ENCODE results near the gene SCAPER. TPM values are rescaled to one million over a fixed set of nuclear protein-coding genes. Genes with fewer than 3 reads are reported as not detected.
"Not testable (repeated sequence)": the region's sequence is repeated elsewhere in the genome, so short reads cannot be mapped to it uniquely, and the experiment has no call there.

Gene SCAPER
- total and polyA plus RNA-seq, 2 donors = 15.7 to 15.9 TPM

GRCh38 chr15:76431971-76432370, 473.2 kb downstream of the SCAPER start:
- no peak for DNase-seq (ENCODE audit: low read depth in 6 of 9, low spot score in 9 of 9)
- Histone ChIP-seq H3K9me3 (ENCODE audit: control insufficient read depth in 2 of 2, insufficient read depth in 1 of 2, low read length in 1 of 2) (no peaks in the 10 kb centered on the region), H3K4me1 (ENCODE audit: control insufficient read depth in 2 of 2, insufficient read depth in 2 of 2, low read length in 2 of 2) (no peaks in the 10 kb centered on the region), H3K27me3 (ENCODE audit: control insufficient read depth in 2 of 2, insufficient read depth in 1 of 2, low read length in 1 of 2) (no peaks in the 10 kb centered on the region), H3K27ac (ENCODE audit: low read depth in 1 of 2, low read length in 1 of 2) (no peak overlapping the region), H3K36me3 (ENCODE audit: control insufficient read depth in 2 of 2, insufficient read depth in 2 of 2, low read length in 1 of 2) (peaks cover 0 to 7% of the 10 kb centered on the region in 2 donors), H3K4me3 (ENCODE audit: low read length in 2 of 2) (no peak overlapping the region)
- WGBS = 91% methylated on average over 4 of the region's 4 CpGs

GRCh38 chr15:76430711-76431110, 474.4 kb downstream of the SCAPER start:
- not testable (repeated sequence) for H3K4me3 ChIP-seq (ENCODE audit: low read length in 2 of 2); H3K27me3 ChIP-seq (ENCODE audit: control insufficient read depth in 2 of 2, insufficient read depth in 1 of 2, low read length in 1 of 2); H3K27ac ChIP-seq (ENCODE audit: low read depth in 1 of 2, low read length in 1 of 2); H3K36me3 ChIP-seq (ENCODE audit: control insufficient read depth in 2 of 2, insufficient read depth in 2 of 2, low read length in 1 of 2); DNase-seq (ENCODE audit: low read depth in 6 of 9, low spot score in 9 of 9); H3K4me1 ChIP-seq (ENCODE audit: control insufficient read depth in 2 of 2, insufficient read depth in 2 of 2, low read length in 2 of 2); H3K9me3 ChIP-seq (ENCODE audit: control insufficient read depth in 2 of 2, insufficient read depth in 1 of 2, low read length in 1 of 2)
- WGBS = 98% methylated on average over 2 of the region's 2 CpGs

- H3K27ac ChIP-seq (ENCODE audit: low read depth in 1 of 2, low read length in 1 of 2) = no peak overlapping the region
- no peak overlapping the region for H3K4me3 ChIP-seq (ENCODE audit: low read length in 2 of 2)
- 98% methylated on average over 4 of the region's 4 CpGs for WGBS
- H3K36me3 ChIP-seq (ENCODE audit: control insufficient read depth in 2 of 2, insufficient read depth in 2 of 2, low read length in 1 of 2) = peaks cover 0 to 7% of the 10 kb centered on the region in 2 donors
- no peaks in the 10 kb centered on the region for H3K27me3 ChIP-seq (ENCODE audit: control insufficient read depth in 2 of 2, insufficient read depth in 1 of 2, low read length in 1 of 2)
- peaks cover 0 to 5% of the 10 kb centered on the region in 2 donors for H3K9me3 ChIP-seq (ENCODE audit: control insufficient read depth in 2 of 2, insufficient read depth in 1 of 2, low read length in 1 of 2)
- no peaks in the 10 kb centered on the region for H3K4me1 ChIP-seq (ENCODE audit: control insufficient read depth in 2 of 2, insufficient read depth in 2 of 2, low read length in 2 of 2)
- no peak for DNase-seq (ENCODE audit: low read depth in 6 of 9, low spot score in 9 of 9)
Observed at GRCh38 chr15:76429661-76430060, 475.5 kb downstream of the SCAPER start.

- Histone ChIP-seq H3K27ac (ENCODE audit: low read depth in 1 of 2, low read length in 1 of 2) (no peak overlapping the region), H3K4me3 (ENCODE audit: low read length in 2 of 2) (no peak overlapping the region), H3K4me1 (ENCODE audit: control insufficient read depth in 2 of 2, insufficient read depth in 2 of 2, low read length in 2 of 2) (no peaks in the 10 kb centered on the region), H3K9me3 (ENCODE audit: control insufficient read depth in 2 of 2, insufficient read depth in 1 of 2, low read length in 1 of 2) (peaks cover 0 to 5% of the 10 kb centered on the region in 2 donors), H3K27me3 (ENCODE audit: control insufficient read depth in 2 of 2, insufficient read depth in 1 of 2, low read length in 1 of 2) (no peaks in the 10 kb centered on the region), H3K36me3 (ENCODE audit: control insufficient read depth in 2 of 2, insufficient read depth in 2 of 2, low read length in 1 of 2) (peaks cover 0 to 6% of the 10 kb centered on the region in 2 donors)
- DNase-seq (ENCODE audit: low read depth in 6 of 9, low spot score in 9 of 9) = no peak
- WGBS = 73% methylated on average over 2 of the region's 2 CpGs
Observed at GRCh38 chr15:76426941-76427340, 478.2 kb downstream of the SCAPER start.

GRCh38 chr15:76418352-76419140, 486.6 kb downstream of the SCAPER start:
- Histone ChIP-seq H3K27ac (ENCODE audit: low read depth in 1 of 2, low read length in 1 of 2) (no peak overlapping the region), H3K27me3 (ENCODE audit: control insufficient read depth in 2 of 2, insufficient read depth in 1 of 2, low read length in 1 of 2) (no peaks in the 10 kb centered on the region), H3K4me1 (ENCODE audit: control insufficient read depth in 2 of 2, insufficient read depth in 2 of 2, low read length in 2 of 2) (no peaks in the 10 kb centered on the region), H3K9me3 (ENCODE audit: control insufficient read depth in 2 of 2, insufficient read depth in 1 of 2, low read length in 1 of 2) (no peaks in the 10 kb centered on the region), H3K36me3 (ENCODE audit: control insufficient read depth in 2 of 2, insufficient read depth in 2 of 2, low read length in 1 of 2) (no peaks in the 10 kb centered on the region), H3K4me3 (ENCODE audit: low read length in 2 of 2) (no peak overlapping the region)
- WGBS = 97% methylated on average over 2 of the region's 2 CpGs
- no peak for DNase-seq (ENCODE audit: low read depth in 6 of 9, low spot score in 9 of 9)

- WGBS = 91% methylated on average over 1 of the region's 1 CpG
- Histone ChIP-seq H3K27me3 (ENCODE audit: control insufficient read depth in 2 of 2, insufficient read depth in 1 of 2, low read length in 1 of 2) (no peaks in the 10 kb centered on the region), H3K4me3 (ENCODE audit: low read length in 2 of 2) (no peak overlapping the region), H3K4me1 (ENCODE audit: control insufficient read depth in 2 of 2, insufficient read depth in 2 of 2, low read length in 2 of 2) (no peaks in the 10 kb centered on the region), H3K27ac (ENCODE audit: low read depth in 1 of 2, low read length in 1 of 2) (no peak overlapping the region), H3K9me3 (ENCODE audit: control insufficient read depth in 2 of 2, insufficient read depth in 1 of 2, low read length in 1 of 2) (no peaks in the 10 kb centered on the region), H3K36me3 (ENCODE audit: control insufficient read depth in 2 of 2, insufficient read depth in 2 of 2, low read length in 1 of 2) (peaks cover 0 to 10% of the 10 kb centered on the region in 2 donors)
- DNase-seq (ENCODE audit: low read depth in 6 of 9, low spot score in 9 of 9) = no peak
Observed at GRCh38 chr15:76401285-76401684, 503.9 kb downstream of the SCAPER start.

- H3K27ac ChIP-seq (ENCODE audit: low read depth in 1 of 2, low read length in 1 of 2) = no peak overlapping the region
- H3K27me3 ChIP-seq (ENCODE audit: control insufficient read depth in 2 of 2, insufficient read depth in 1 of 2, low read length in 1 of 2) = no peaks in the 10 kb centered on the region
- no peaks in the 10 kb centered on the region for H3K9me3 ChIP-seq (ENCODE audit: control insufficient read depth in 2 of 2, insufficient read depth in 1 of 2, low read length in 1 of 2)
- H3K4me3 ChIP-seq (ENCODE audit: low read length in 2 of 2) = no peak overlapping the region
- H3K36me3 ChIP-seq (ENCODE audit: control insufficient read depth in 2 of 2, insufficient read depth in 2 of 2, low read length in 1 of 2) = peaks cover 0 to 5% of the 10 kb centered on the region in 2 donors
- no peaks in the 10 kb centered on the region for H3K4me1 ChIP-seq (ENCODE audit: control insufficient read depth in 2 of 2, insufficient read depth in 2 of 2, low read length in 2 of 2)
- no peak for DNase-seq (ENCODE audit: low read depth in 6 of 9, low spot score in 9 of 9)
- WGBS = 98% methylated on average over 1 of the region's 1 CpG
Observed at GRCh38 chr15:76398317-76399104, 506.6 kb downstream of the SCAPER start.

- Histone ChIP-seq H3K27ac (ENCODE audit: low read depth in 1 of 2, low read length in 1 of 2) (no peak overlapping the region), H3K9me3 (ENCODE audit: control insufficient read depth in 2 of 2, insufficient read depth in 1 of 2, low read length in 1 of 2) (no peaks in the 10 kb centered on the region), H3K4me1 (ENCODE audit: control insufficient read depth in 2 of 2, insufficient read depth in 2 of 2, low read length in 2 of 2) (no peaks in the 10 kb centered on the region), H3K36me3 (ENCODE audit: control insufficient read depth in 2 of 2, insufficient read depth in 2 of 2, low read length in 1 of 2) (no peaks in the 10 kb centered on the region), H3K4me3 (ENCODE audit: low read length in 2 of 2) (no peak overlapping the region), H3K27me3 (ENCODE audit: control insufficient read depth in 2 of 2, insufficient read depth in 1 of 2, low read length in 1 of 2) (no peaks in the 10 kb centered on the region)
- peak in 3 of 9 donors; percentile 0 to 22 (median 8) for DNase-seq (ENCODE audit: low read depth in 6 of 9, low spot score in 9 of 9)
- 78% methylated on average over 1 of the region's 1 CpG for WGBS
Observed at GRCh38 chr15:76393614-76394013, 511.5 kb downstream of the SCAPER start.

GRCh38 chr15:76391847-76392246, 513.3 kb downstream of the SCAPER start:
- Histone ChIP-seq H3K27ac (ENCODE audit: low read depth in 1 of 2, low read length in 1 of 2) (no peak overlapping the region), H3K4me3 (ENCODE audit: low read length in 2 of 2) (no peak overlapping the region), H3K27me3 (ENCODE audit: control insufficient read depth in 2 of 2, insufficient read depth in 1 of 2, low read length in 1 of 2) (no peaks in the 10 kb centered on the region), H3K36me3 (ENCODE audit: control insufficient read depth in 2 of 2, insufficient read depth in 2 of 2, low read length in 1 of 2) (no peaks in the 10 kb centered on the region), H3K9me3 (ENCODE audit: control insufficient read depth in 2 of 2, insufficient read depth in 1 of 2, low read length in 1 of 2) (no peaks in the 10 kb centered on the region), H3K4me1 (ENCODE audit: control insufficient read depth in 2 of 2, insufficient read depth in 2 of 2, low read length in 2 of 2) (no peaks in the 10 kb centered on the region)
- no peak for DNase-seq (ENCODE audit: low read depth in 6 of 9, low spot score in 9 of 9)

Measured in thymus (tissue), 11 donors.